Uterus (tissue), 2 donors: ENCODE data around the gene TMEM204.

Experiments used
- POLR2A ChIP-seq, 2 donors: fragments of 450-650 bp; IDR thresholded peaks; one replicate each; pipeline ENCODE4 v1.6.1; 2016; ENCODE audit warnings: antibody characterized with exemption in 2 of 2, mild to moderate bottlenecking in 1 of 2, moderate library complexity in 1 of 2
- TF ChIP-seq, protein P1 (sequence below), 4 experiments: fragments of 200-600 bp in 2 of 4; fragments of 450-650 bp in 2 of 4; sonication (generic) in 2 of 4; IDR thresholded peaks; one replicate each; pipeline ENCODE4 v1.5.1; 2016 to 2019; ENCODE audit warnings: antibody characterized with exemption in 4 of 4, mild to moderate bottlenecking in 2 of 4, moderate library complexity in 1 of 4

- TF ChIP-seq POLR2A (IDR thresholded peaks at IDR 0.05): no peak
- TF ChIP-seq, protein P1, sequence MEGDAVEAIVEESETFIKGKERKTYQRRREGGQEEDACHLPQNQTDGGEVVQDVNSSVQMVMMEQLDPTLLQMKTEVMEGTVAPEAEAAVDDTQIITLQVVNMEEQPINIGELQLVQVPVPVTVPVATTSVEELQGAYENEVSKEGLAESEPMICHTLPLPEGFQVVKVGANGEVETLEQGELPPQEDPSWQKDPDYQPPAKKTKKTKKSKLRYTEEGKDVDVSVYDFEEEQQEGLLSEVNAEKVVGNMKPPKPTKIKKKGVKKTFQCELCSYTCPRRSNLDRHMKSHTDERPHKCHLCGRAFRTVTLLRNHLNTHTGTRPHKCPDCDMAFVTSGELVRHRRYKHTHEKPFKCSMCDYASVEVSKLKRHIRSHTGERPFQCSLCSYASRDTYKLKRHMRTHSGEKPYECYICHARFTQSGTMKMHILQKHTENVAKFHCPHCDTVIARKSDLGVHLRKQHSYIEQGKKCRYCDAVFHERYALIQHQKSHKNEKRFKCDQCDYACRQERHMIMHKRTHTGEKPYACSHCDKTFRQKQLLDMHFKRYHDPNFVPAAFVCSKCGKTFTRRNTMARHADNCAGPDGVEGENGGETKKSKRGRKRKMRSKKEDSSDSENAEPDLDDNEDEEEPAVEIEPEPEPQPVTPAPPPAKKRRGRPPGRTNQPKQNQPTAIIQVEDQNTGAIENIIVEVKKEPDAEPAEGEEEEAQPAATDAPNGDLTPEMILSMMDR (IDR thresholded peaks at IDR 0.05): no peak
Observed at GRCh38 chr16:1551166-1551565, 17.7 kb downstream of the TMEM204 start.
